Endothelial cell (in vitro differentiated cells): ENCODE measurements around the gene TNNI2. TPM values are rescaled to one million over a fixed set of nuclear protein-coding genes. Genes with fewer than 3 reads are reported as not detected.

Source experiments
- DNase-seq: peaks from one replicate; pipeline ENCODE4 v3.0.0; 2021; ENCODE audit warnings: low spot score
- H3K27ac Mint-ChIP-seq: one replicate; pipeline ENCODE4 v1.8.0; 2021; ENCODE audit warnings: mixed read lengths, inconsistent platforms; ENCODE audit not compliant: unreplicated experiment
- H3K27me3 Mint-ChIP-seq: one replicate; pipeline ENCODE4 v1.8.0; 2021; ENCODE audit warnings: mild to moderate bottlenecking, moderate library complexity, mixed read lengths, inconsistent platforms; ENCODE audit not compliant: unreplicated experiment
- H3K36me3 Mint-ChIP-seq: one replicate; pipeline ENCODE4 v1.8.0; 2021; ENCODE audit warnings: mild to moderate bottlenecking, low read depth, mixed read lengths, inconsistent platforms; ENCODE audit not compliant: unreplicated experiment
- H3K4me1 Mint-ChIP-seq: one replicate; pipeline ENCODE4 v1.8.0; 2021; ENCODE audit warnings: mild to moderate bottlenecking, mixed read lengths, inconsistent platforms; ENCODE audit not compliant: unreplicated experiment
- H3K4me3 Mint-ChIP-seq: one replicate; pipeline ENCODE4 v1.8.0; 2021; ENCODE audit warnings: mild to moderate bottlenecking, mixed read lengths, inconsistent platforms; ENCODE audit not compliant: unreplicated experiment
- H3K9me3 Mint-ChIP-seq: one replicate; pipeline ENCODE4 v1.8.0; 2021; ENCODE audit warnings: mixed read lengths, inconsistent platforms; ENCODE audit not compliant: unreplicated experiment
- total RNA-seq: library from RNA; stranded (reverse); fragmentation: NEBNext Ultra II Directional; extraction: Animal tissue kit (Norgen Biotek cat#: 25700); gene quantifications from one replicate; pipeline ENCODE4 v1.2.1, GENCODE V29; 2021; ENCODE audit not compliant: unreplicated experiment
- TF ChIP-seq, protein P1 (sequence below): fragments of 200-600 bp; sonication (generic); IDR thresholded peaks from one replicate; pipeline ENCODE4 v1.5.0; 2021; ENCODE audit warnings: antibody characterized with exemption; ENCODE audit not compliant: unreplicated experiment

The TNNI2 gene
- total RNA-seq, 1 donor from 2014 or later, result not detected

DNA sequence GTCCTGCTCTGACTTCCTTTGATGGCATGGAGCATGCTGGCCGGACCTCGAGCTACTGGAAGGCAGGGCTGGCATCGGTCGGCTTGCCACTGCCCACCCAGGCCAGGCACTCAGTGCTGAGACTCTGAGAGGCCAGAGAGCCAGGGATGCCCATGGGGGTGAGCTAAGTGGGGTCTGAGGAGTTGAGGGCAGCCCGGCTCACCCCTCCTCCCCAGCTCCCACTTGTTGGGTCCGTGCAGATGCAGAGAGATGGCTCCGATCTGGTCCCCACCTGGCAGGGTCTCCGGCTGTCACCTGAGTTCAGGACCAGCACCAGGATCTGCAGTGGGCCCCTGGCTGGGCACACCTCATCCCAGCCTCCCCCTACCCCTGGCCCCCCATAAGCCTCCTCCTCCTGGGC, 27.4 kb downstream of the TNNI2 start:
- no peak overlapping the region for H3K4me3 Mint-ChIP-seq
- no peaks in the 10 kb centered on the region for H3K4me1 Mint-ChIP-seq
- H3K9me3 Mint-ChIP-seq, result no peaks in the 10 kb centered on the region
- no peaks in the 10 kb centered on the region for H3K36me3 Mint-ChIP-seq
- TF ChIP-seq, protein P1, sequence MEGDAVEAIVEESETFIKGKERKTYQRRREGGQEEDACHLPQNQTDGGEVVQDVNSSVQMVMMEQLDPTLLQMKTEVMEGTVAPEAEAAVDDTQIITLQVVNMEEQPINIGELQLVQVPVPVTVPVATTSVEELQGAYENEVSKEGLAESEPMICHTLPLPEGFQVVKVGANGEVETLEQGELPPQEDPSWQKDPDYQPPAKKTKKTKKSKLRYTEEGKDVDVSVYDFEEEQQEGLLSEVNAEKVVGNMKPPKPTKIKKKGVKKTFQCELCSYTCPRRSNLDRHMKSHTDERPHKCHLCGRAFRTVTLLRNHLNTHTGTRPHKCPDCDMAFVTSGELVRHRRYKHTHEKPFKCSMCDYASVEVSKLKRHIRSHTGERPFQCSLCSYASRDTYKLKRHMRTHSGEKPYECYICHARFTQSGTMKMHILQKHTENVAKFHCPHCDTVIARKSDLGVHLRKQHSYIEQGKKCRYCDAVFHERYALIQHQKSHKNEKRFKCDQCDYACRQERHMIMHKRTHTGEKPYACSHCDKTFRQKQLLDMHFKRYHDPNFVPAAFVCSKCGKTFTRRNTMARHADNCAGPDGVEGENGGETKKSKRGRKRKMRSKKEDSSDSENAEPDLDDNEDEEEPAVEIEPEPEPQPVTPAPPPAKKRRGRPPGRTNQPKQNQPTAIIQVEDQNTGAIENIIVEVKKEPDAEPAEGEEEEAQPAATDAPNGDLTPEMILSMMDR, result no peak
- no peak overlapping the region for H3K27ac Mint-ChIP-seq
- no peak for DNase-seq
- peaks cover 13% of the 10 kb centered on the region for H3K27me3 Mint-ChIP-seq

DNA sequence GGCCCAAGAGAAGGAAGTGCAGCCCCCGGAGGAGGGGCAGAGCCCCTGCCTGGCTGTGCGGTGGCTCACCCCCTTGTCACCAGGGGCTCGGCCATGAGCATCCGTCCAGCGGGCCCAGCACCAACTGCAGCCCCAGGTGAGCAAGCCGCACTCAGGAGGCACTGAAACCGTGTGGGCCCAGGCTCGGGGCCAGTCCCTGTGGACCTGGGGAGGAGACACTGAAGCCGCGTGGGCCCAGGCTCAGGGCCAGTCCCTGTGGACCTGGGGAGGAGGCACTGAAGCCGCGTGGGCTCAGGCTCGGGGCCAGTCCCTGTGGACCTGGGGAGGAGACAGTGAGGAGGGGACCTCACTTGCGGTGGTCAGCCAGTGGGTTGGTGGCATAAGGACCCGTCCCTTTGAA, 28.0 kb downstream of the TNNI2 start:
- no peak for DNase-seq
- Mint-ChIP-seq H3K36me3 (no peaks in the 10 kb centered on the region), H3K9me3 (no peaks in the 10 kb centered on the region), H3K27me3 (peaks cover 14% of the 10 kb centered on the region), H3K27ac (no peak overlapping the region), H3K4me1 (no peaks in the 10 kb centered on the region), H3K4me3 (no peak overlapping the region)
- TF ChIP-seq, protein P1, result no peak

DNA sequence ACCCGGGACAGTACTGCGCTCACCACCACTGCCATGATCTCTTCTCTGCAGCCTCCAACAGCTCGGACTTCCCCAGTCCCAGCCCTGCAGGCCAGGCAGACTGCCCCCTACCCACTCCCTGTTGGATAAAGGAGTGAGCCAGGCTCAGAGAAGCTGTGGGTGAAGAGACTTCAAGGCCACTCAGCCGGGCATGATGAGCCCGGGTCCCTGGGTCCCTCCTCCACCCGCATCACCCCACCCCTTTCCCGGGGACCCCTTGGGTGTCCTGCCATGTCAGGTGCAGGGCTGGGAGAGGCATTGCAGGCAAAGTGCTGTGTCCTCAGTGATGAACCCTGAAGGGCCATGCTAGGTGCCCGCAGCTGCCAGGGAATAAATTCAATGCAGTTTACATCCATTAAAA, 28.6 kb downstream of the TNNI2 start:
- no peak overlapping the region for H3K27ac Mint-ChIP-seq
- DNase-seq, result no peak
- H3K27me3 Mint-ChIP-seq, result peaks cover 15% of the 10 kb centered on the region
- H3K4me3 Mint-ChIP-seq, result no peak overlapping the region
- H3K4me1 Mint-ChIP-seq, result no peaks in the 10 kb centered on the region
- TF ChIP-seq, protein P1, result no peak
- H3K36me3 Mint-ChIP-seq, result no peaks in the 10 kb centered on the region
- no peaks in the 10 kb centered on the region for H3K9me3 Mint-ChIP-seq

DNA sequence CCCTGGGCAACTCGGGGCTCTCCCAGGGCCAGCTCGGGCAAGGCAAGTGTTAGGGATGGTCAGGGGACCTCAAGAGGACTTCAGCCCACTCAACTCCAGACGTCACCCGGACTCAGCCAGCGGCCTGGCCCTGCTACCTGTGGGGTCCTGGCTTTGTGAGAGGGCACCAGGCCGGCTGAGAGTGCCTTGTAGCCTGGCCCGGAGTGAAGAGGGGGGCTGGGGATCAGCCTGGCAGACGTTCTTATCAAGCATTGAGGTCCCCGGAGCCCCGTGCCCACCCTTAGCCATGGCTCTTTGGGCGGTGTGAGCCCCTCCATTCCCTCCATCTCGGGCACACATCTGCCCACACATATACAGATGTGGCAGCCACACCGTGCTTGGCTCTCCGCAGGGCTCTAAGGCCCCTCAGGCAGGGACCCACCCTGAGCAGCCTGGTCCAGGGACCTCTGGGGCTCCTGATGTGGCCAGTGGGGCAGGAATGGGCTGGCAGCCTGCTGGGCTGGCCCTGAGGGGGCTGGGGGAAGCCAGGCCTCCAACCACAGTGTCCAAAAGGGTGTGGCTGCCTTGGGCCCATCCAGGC, 29.4 kb downstream of the TNNI2 start:
- TF ChIP-seq, protein P1, result no peak
- H3K36me3 Mint-ChIP-seq, result no peaks in the 10 kb centered on the region
- H3K4me3 Mint-ChIP-seq, result no peak overlapping the region
- H3K27ac Mint-ChIP-seq, result no peak overlapping the region
- no peak for DNase-seq
- H3K27me3 Mint-ChIP-seq, result peaks cover 16% of the 10 kb centered on the region
- H3K9me3 Mint-ChIP-seq, result no peaks in the 10 kb centered on the region
- no peaks in the 10 kb centered on the region for H3K4me1 Mint-ChIP-seq

DNA sequence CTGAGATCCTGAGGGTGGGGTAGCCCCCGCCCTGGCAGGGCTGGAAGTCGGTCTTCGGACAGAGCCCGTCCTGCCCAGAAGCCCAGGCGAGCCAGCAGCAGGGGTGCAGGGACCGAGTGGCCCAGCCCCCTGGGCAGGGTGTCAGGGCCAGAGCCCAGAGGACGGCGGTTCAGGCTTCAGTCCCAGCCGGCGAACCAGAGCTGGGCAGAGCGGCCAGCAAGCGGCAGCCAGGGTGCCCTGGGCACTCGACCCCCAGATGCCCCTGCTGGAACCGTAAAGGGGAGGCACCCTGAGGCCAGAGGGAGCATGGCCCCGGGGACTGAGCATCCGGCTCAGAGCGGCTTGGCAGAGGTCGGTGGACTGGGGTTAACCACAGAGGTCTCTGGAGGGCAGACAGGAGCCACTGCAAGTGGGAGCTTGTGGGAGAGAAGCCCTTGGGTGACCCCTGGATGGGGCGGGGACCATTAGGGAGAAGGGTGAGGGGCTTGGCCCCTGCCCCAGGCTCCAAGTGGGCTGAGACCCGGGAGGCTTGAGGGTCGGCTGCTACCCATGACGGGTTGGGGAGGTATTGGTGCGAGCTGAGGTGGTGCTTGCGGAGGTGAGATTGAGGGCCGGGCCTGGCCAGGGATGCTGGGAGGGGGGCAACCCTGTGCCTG, 30.0 kb downstream of the TNNI2 start:
- no peaks in the 10 kb centered on the region for H3K4me1 Mint-ChIP-seq
- H3K27me3 Mint-ChIP-seq, result peaks cover 17% of the 10 kb centered on the region
- no peaks in the 10 kb centered on the region for H3K36me3 Mint-ChIP-seq
- H3K4me3 Mint-ChIP-seq, result no peak overlapping the region
- H3K27ac Mint-ChIP-seq, result no peak overlapping the region
- no peak for DNase-seq
- H3K9me3 Mint-ChIP-seq, result no peaks in the 10 kb centered on the region
- TF ChIP-seq, protein P1, result no peak
